A673 (cell line): Measurements from ENCODE around the gene BATF. TPM values are rescaled to one million over a fixed set of nuclear protein-coding genes. Genes with fewer than 3 reads are reported as not detected.

Source experiments
- BruUV-seq: library from RNA; stranded (reverse); fragments of 400-500 nt; replicated peaks from 2 replicates; lab custom pipeline; 2021; lab: Mats Ljungman, UMichigan
- CTCF ChIA-PET: fragments of 300-600 bp; sonication (Branson Sonifier 250); formaldehyde crosslinking; loops from one replicate; lab custom pipeline; 2022; ENCODE audit warnings: antibody characterized with exemption; lab: Charles Lee
- POLR2A ChIA-PET: fragments of 300-600 bp; sonication (Branson Sonifier 250); formaldehyde crosslinking; loops from one replicate; lab custom pipeline; 2022; ENCODE audit warnings: antibody characterized with exemption; ENCODE audit not compliant: low non-redundant PET; lab: Charles Lee
- DNase-seq: peaks from one replicate; pipeline ENCODE4 v3.0.0-alpha.2; 2015; ENCODE audit warnings: low spot score
- H3K27ac ChIP-seq: fragments of 200-600 bp; sonication (generic); 2 replicates; pipeline ENCODE4 v1.5.1; 2016; ENCODE audit warnings: mixed run types, low read depth, mild to moderate bottlenecking, mixed read lengths, antibody characterized with exemption, low read length; ENCODE audit not compliant: poor library complexity, severe bottlenecking
- H3K27me3 ChIP-seq: fragments of 200-600 bp; sonication (generic); replicated peaks from 2 replicates; pipeline ENCODE4 v1.6.1; 2017; ENCODE audit warnings: mixed run types, low read depth, mild to moderate bottlenecking, mixed read lengths, antibody characterized with exemption, low read length; ENCODE audit not compliant: insufficient read depth, poor library complexity
- H3K36me3 ChIP-seq: fragments of 200-600 bp; sonication (generic); 2 replicates; pipeline ENCODE4 v1.6.1; 2016; ENCODE audit warnings: mixed run types, mild to moderate bottlenecking, mixed read lengths, antibody characterized with exemption, low read length; ENCODE audit not compliant: insufficient read depth, poor library complexity, severe bottlenecking
- H3K4me1 ChIP-seq: fragments of 200-600 bp; sonication (generic); 2 replicates; pipeline ENCODE4 v1.6.1; 2017; ENCODE audit warnings: mixed run types, mild to moderate bottlenecking, mixed read lengths, antibody characterized with exemption, low read length; ENCODE audit not compliant: insufficient read depth, poor library complexity, severe bottlenecking
- H3K4me3 ChIP-seq: fragments of 200-600 bp; sonication (generic); 2 replicates; pipeline ENCODE4 v1.5.1; 2016; ENCODE audit warnings: low read depth, mixed run types, mild to moderate bottlenecking, mixed read lengths, low read length; ENCODE audit not compliant: poor library complexity, severe bottlenecking
- H3K9me3 ChIP-seq: fragments of 200-600 bp; sonication (generic); 2 replicates; pipeline ENCODE4 v1.6.1; 2016; ENCODE audit warnings: mixed run types, low read depth, mild to moderate bottlenecking, mixed read lengths, antibody characterized with exemption, low read length; ENCODE audit not compliant: poor library complexity, severe bottlenecking
- EZH2 ChIP-seq: fragments of 200-600 bp; sonication (generic); IDR thresholded peaks from 2 replicates; pipeline ENCODE4 v1.6.1; 2017; ENCODE audit warnings: borderline replicate concordance, low read depth, mild to moderate bottlenecking, mixed read lengths, antibody characterized with exemption, low read length; ENCODE audit not compliant: poor library complexity, severe bottlenecking
- intact Hi-C: fragments of 100-400 bp; cut with micrococcal nuclease; formaldehyde crosslinking; loops from one replicate; pipeline ENCODE4 v1.10.0; 2022; ENCODE audit not compliant: unreplicated experiment
- total RNA-seq: library from RNA; stranded (reverse); gene quantifications from 2 replicates; pipeline ENCODE4 v1.2.3, GENCODE V29; 2021
- TF ChIP-seq, protein P1 (sequence below): fragments of 300-800, 200-600 bp; sonication (generic); conservative IDR thresholded peaks from 2 replicates; pipeline ENCODE4 v1.5.1; 2017; ENCODE audit warnings: low read depth, mild to moderate bottlenecking, antibody characterized with exemption, low read length, moderate library complexity, mixed read lengths

Gene BATF
- total RNA-seq, 1 experiment from 2014 or later, result not detected

DNA sequence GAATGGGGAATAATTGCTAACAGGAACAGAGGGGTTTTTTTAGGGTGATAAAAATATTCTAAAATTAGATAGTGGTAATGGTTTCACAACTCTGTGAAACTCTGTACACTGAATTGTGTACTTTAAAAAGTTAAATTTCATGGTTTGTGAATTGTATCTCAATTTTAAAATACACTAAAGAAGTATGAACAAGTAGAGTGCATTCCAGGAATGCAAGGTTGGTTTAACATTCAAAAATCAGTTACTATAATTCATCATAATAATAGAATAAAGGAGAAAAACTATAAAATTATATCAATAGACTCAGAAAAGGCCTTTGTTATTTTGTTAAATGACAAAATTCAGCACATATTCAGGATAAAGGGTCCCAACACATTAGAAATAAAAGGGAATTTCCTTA is 11.1 kb upstream of the BATF start:
- H3K27me3 ChIP-seq, result peaks cover 3% of the 10 kb centered on the region
- DNase-seq, result no peak
- H3K36me3 ChIP-seq, result no peaks in the 10 kb centered on the region
- TF ChIP-seq EZH2, result no peak
- TF ChIP-seq, protein P1, sequence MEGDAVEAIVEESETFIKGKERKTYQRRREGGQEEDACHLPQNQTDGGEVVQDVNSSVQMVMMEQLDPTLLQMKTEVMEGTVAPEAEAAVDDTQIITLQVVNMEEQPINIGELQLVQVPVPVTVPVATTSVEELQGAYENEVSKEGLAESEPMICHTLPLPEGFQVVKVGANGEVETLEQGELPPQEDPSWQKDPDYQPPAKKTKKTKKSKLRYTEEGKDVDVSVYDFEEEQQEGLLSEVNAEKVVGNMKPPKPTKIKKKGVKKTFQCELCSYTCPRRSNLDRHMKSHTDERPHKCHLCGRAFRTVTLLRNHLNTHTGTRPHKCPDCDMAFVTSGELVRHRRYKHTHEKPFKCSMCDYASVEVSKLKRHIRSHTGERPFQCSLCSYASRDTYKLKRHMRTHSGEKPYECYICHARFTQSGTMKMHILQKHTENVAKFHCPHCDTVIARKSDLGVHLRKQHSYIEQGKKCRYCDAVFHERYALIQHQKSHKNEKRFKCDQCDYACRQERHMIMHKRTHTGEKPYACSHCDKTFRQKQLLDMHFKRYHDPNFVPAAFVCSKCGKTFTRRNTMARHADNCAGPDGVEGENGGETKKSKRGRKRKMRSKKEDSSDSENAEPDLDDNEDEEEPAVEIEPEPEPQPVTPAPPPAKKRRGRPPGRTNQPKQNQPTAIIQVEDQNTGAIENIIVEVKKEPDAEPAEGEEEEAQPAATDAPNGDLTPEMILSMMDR, result no peak
- H3K27ac ChIP-seq, result no peak overlapping the region
- intact Hi-C loops, result no loop called here
- ChIA-PET CTCF (no interaction called here), POLR2A (no interaction called here)
- BruUV-seq, result no TSS peak
- H3K9me3 ChIP-seq, result peaks cover 4% of the 10 kb centered on the region
- no peak overlapping the region for H3K4me3 ChIP-seq
- no peaks in the 10 kb centered on the region for H3K4me1 ChIP-seq

DNA sequence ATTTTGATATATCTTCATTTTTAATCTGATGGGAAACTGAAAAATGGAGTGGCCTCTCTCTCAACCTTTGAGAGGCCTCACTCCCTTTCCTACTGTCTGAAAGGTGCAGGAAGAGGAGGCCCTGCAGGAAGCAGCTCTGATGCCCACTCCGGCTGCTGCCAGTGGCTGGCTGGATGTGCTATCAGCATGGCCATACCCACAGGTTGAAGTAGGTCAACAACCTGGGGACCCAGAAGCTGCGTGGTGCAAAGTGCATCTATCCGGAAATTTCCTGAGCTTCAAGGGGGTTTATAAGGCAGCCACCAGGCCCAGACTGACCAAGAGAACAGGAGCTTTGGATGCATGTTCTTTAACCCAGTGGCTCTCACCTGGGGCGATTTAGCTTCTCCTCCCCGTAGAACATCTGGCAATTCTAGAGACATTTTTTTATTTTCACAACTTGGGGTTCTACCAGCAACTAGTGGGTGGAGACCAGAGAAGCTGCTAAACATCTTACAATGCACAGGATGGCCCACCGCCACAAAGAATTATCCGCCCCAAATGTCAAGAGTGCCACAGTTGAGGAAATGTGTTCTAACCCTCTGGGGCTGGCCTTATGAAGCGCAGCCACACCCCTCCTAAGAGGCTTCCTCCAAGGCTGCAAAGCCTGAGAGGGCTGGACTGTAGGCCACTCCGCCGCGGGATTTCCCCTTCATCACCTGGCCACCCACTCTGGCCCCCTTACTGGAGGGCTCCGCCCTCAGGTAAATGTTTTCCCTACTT is 8.2 kb upstream of the BATF start:
- no peaks in the 10 kb centered on the region for H3K36me3 ChIP-seq
- no peak overlapping the region for H3K27ac ChIP-seq
- no TSS peak for BruUV-seq
- H3K9me3 ChIP-seq, result no peaks in the 10 kb centered on the region
- no peaks in the 10 kb centered on the region for H3K4me1 ChIP-seq
- CTCF ChIA-PET, result no interaction called here
- no peaks in the 10 kb centered on the region for H3K27me3 ChIP-seq
- POLR2A ChIA-PET, result no interaction called here
- intact Hi-C loops, result no loop called here
- no peak overlapping the region for H3K4me3 ChIP-seq
- TF ChIP-seq EZH2, result no peak
- TF ChIP-seq, protein P1, result no peak
- DNase-seq, result no peak

DNA sequence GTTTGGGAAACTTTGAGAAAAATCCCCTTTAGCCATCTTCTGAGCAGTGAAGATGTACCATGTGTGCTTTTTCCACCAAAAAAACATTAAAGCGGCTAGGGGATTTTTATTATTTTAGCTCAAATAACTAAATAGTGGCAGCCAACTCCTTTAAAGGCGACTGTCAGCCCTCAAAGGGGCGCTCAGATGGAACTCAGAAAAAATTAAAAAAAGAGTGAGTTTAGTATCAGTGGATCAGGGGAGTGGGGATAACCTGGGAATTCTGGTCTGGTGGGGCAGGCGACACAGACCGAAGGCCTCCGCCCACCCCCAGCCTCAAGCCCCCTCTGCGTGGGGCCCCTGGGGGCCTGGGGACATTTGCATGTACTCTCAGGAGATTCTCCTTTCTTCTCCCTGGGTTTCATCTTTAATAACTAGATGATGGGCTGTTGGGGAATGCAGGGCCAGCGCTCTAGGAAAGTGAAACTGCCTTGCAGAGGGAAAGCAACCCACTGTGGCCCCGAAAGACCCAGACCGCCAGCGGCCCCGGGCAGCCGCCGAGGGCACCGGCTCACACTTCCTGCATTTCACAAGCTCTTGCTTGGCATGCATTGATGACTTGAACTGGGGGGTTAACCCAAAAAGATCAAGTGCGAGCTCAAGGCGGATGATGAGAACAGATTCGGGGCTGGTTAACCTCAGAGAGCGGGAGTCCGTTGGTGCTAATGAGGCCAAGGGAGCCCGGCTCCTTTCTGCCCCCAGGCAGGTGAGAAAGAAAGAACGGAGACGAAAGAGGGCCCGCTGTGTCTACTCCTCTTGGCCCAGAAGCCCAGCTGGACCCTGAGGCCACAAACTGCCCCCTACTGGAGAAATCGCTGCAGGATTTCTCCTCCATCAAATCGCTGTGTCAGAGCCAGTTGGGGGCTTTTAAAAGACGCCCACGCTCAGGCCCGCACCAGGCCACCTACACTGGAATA is 7.3 kb upstream of the BATF start:
- Histone ChIP-seq H3K36me3 (no peaks in the 10 kb centered on the region), H3K4me1 (no peaks in the 10 kb centered on the region), H3K4me3 (no peak overlapping the region), H3K9me3 (no peaks in the 10 kb centered on the region), H3K27ac (no peak overlapping the region), H3K27me3 (no peaks in the 10 kb centered on the region)
- ChIA-PET CTCF (interaction anchor here (0.5 kb wide), 1 partner anchor 182 kb away, joined by 3 read pairs; no protein-coding TSS in a partner anchor), POLR2A (no interaction called here)
- TF ChIP-seq, protein P1, result 0 out of 2 replicates have a peak, but pooled peaks have one; percentile 17
- no peak for TF ChIP-seq EZH2
- BruUV-seq, result no TSS peak
- no peak for DNase-seq
- intact Hi-C loops, result no loop called here
